GM12801 (cell line): ENCODE measurements around the gene CD5L.

Source experiments
- CTCF ChIP-seq: IDR thresholded peaks from one replicate; pipeline ENCODE4 v1.5.1; 2011; ENCODE audit warnings: control low read depth; ENCODE audit not compliant: insufficient read length; ENCODE audit errors: extremely low read depth

CD5L gene

GRCh38 chr1:157833145-157833544 lies 8.5 kb downstream of the CD5L start:
- no peak for TF ChIP-seq CTCF

- TF ChIP-seq CTCF, result no peak
These were observed 9.5 kb downstream of the CD5L start for GRCh38 chr1:157831968-157832626.

GRCh38 chr1:157830887-157831286 lies 10.7 kb downstream of the CD5L start:
- TF ChIP-seq CTCF, result no peak

- TF ChIP-seq CTCF, result no peak
These were observed 11.9 kb downstream of the CD5L start for GRCh38 chr1:157829711-157830110.

- TF ChIP-seq CTCF, result no peak
These were observed 12.4 kb downstream of the CD5L start for GRCh38 chr1:157829210-157829609.

- TF ChIP-seq CTCF, result no peak
These were observed 21.3 kb downstream of the CD5L start for GRCh38 chr1:157820299-157820698.

- TF ChIP-seq CTCF, result no peak
These were observed 21.7 kb downstream of the CD5L start, which contains the start of gene FCRL1 for GRCh38 chr1:157819896-157820295. FCRL1 (minus strand) TSS chr1:157820120; CDS start chr1:157820037, 83 bp downstream.
